Fibroblast of pulmonary artery (primary cell): ENCODE data around the gene FAM186B.

ENCODE experiments used
- DNase-seq: peaks from one replicate; pipeline ENCODE4 v3.0.0-alpha.2; 2010; ENCODE audit warnings: low read depth
- H3K4me3 ChIP-seq: replicated peaks from 2 replicates; pipeline ENCODE4 v1.5.1; 2011; ENCODE audit warnings: low read depth, mild to moderate bottlenecking, control low read depth, low read length, moderate library complexity
- TF ChIP-seq, protein P1 (sequence below): IDR thresholded peaks from 2 replicates; pipeline ENCODE4 v1.5.1; 2011; ENCODE audit warnings: mild to moderate bottlenecking, control low read depth, low read length, inconsistent platforms; ENCODE audit errors: missing control alignments

Gene FAM186B

DNA sequence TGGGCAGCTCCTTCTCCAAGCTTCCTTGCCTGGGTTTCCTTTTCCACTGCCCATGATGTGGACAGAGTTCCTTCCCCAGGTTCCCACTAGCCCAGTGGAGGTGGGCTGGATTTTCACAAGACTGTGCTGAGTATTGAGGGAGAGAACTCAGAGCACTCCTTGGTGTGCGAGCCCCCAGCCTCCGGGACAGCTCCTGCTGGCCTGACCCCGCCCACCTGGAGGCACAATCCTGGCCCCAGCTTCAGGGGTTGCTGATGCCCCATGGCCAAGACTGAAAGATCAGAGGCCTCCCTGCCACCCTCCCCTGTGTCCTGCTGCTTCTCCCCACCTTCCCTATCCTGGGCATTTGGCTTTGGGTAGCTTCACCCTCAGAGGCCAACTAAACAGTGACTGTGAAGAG is 59.0 kb downstream of the FAM186B start:
- no peak for DNase-seq
- TF ChIP-seq, protein P1, sequence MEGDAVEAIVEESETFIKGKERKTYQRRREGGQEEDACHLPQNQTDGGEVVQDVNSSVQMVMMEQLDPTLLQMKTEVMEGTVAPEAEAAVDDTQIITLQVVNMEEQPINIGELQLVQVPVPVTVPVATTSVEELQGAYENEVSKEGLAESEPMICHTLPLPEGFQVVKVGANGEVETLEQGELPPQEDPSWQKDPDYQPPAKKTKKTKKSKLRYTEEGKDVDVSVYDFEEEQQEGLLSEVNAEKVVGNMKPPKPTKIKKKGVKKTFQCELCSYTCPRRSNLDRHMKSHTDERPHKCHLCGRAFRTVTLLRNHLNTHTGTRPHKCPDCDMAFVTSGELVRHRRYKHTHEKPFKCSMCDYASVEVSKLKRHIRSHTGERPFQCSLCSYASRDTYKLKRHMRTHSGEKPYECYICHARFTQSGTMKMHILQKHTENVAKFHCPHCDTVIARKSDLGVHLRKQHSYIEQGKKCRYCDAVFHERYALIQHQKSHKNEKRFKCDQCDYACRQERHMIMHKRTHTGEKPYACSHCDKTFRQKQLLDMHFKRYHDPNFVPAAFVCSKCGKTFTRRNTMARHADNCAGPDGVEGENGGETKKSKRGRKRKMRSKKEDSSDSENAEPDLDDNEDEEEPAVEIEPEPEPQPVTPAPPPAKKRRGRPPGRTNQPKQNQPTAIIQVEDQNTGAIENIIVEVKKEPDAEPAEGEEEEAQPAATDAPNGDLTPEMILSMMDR, result no peak
- no peak overlapping the region for H3K4me3 ChIP-seq

DNA sequence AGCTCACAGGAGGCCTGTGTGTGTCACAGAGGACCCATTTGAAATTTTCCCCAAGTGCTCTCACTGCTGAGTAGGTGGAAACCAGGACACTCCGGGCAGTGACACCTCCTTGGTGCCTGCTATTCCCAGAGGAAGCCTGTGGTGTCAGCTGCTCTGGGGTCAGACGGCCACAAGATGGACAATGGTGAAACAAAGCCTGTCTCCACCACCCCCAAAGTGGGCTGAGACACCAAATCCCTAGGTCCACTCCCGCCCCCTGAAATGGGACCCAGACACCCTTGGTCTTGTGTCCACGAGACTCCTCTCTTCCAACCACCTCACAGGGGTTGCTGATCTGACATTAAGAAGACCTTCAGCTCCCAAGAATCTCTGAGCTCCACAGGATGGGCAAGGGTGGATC is 59.6 kb downstream of the FAM186B start:
- H3K4me3 ChIP-seq, result no peak overlapping the region
- TF ChIP-seq, protein P1, result no peak
- no peak for DNase-seq

DNA sequence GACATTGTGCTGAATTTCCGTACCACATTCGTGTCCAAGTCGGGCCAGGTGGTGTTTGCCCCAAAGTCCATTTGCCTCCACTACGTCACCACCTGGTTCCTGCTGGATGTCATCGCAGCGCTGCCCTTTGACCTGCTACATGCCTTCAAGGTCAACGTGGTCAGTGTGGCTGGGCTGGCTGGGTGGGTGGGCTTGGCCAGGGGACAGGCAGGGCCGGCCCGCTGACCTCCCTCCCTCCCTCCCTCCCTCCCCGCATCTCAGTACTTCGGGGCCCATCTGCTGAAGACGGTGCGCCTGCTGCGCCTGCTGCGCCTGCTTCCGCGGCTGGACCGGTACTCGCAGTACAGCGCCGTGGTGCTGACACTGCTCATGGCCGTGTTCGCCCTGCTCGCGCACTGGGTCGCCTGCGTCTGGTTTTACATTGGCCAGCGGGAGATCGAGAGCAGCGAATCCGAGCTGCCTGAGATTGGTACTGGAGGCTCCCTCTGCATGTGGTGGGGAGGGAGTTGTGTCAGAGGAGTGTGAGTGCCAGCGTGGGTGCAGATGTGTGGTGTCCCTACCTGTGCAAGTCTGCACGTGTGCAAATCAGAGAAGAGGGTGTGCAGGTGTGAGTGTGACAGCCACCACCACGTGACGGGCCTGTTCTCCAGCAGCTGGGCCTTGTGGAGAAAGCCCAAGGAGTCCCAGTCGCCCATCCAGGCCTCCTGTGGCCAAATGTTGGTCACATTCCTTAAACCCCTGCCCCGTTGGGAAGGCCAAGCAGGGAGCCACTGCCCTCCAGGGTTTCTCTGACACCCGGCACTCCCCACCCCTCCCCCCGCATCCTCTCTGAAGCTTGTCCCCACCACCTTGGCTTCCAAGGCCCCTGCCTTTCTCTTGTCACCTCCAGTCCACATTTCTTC is 61.3 kb downstream of the FAM186B start:
- TF ChIP-seq, protein P1, result no peak
- DNase-seq, result no peak
- no peak overlapping the region for H3K4me3 ChIP-seq

DNA sequence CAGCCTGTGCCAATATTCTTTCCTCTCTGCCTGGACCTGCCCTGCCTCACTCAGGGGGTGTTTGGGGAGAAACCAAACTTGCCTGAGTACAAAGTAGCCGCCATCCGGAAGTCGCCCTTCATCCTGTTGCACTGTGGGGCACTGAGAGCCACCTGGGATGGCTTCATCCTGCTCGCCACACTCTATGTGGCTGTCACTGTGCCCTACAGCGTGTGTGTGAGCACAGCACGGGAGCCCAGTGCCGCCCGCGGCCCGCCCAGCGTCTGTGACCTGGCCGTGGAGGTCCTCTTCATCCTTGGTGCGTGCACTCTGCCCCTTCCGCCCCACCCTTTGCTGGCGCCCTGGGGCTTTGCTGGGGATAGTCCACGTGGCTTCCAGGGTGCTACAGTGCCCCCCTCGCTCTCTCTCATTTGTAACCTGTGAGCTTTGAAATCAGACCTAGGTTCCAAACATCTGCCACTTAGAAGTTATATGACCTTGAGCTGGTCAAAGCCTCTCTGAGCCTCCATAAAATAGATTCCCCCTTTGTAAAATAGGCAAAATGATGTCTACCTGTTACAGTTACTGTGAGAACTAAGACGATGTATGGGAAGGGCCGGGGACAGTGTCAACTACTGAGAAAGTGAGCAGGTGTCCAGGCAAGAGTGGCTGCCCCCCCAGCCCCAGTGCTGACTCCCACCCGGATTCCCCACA is 62.1 kb downstream of the FAM186B start:
- TF ChIP-seq, protein P1, result no peak
- H3K4me3 ChIP-seq, result no peak overlapping the region
- no peak for DNase-seq

DNA sequence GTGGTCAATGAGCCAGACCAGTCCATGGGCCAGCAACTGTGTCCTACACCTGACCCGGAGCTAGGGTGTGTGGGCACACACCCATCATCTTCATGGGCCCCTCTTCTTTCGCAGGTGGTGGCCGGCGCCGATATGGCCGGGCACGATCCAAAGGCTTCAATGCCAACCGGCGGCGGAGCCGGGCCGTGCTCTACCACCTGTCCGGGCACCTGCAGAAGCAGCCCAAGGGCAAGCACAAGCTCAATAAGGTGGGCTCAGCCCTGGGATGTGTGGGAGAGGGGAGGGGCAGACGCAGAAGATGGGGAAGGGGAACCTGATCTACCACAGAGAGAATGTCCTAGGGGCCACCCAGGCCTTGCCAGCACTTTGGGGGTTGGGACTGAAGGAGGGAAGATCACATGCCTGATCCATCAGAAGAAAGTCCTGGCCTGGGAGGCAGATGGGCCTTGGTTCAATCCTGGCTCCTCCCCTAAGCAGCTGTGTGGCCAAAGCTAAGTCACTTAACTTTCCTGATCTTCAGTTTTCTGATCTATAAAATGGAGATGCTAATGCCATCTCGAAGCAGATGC is 62.8 kb downstream of the FAM186B start:
- TF ChIP-seq, protein P1, result no peak
- H3K4me3 ChIP-seq, result no peak overlapping the region
- DNase-seq, result no peak

DNA sequence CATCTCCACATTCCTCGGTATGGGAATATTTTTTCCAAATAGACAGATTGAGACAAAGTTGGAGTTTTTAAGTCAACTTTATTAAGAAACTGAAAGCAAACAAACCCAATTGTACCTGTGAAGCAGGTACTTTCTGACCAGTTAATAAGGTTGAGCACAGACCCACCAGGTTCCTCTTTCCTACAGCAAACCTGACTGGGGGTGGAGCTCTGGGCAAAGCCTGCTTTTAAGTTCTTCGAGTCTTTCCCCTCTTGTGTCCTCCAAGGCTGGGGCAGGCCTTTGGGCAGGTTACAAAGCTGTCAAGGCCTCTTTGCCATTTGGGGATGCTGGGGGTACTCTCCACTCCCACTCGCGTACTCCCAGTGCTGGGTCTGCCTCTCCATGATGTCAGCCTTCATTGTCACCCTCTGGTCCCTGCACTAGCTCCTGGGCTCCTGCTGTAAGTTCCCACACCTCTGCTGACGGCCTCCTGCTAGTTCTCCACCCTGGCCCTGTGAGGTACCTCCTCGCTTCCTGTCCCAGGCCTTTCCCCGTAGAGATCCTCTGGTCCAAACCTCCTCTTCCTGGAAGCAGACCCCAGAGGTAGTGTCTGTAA is 63.4 kb downstream of the FAM186B start:
- H3K4me3 ChIP-seq, result no peak overlapping the region
- no peak for DNase-seq
- TF ChIP-seq, protein P1, result no peak
